Stimulated activated CD4-positive, alpha-beta T cell treated with anti-CD3 and anti-CD28 coated beads, TNF-alpha, amount 100 ng/mL, for 24 hours (primary cell): ENCODE data around the gene KLRB1.
"Not testable (repeated sequence)": the region's sequence is repeated elsewhere in the genome, so short reads cannot be mapped to it uniquely, and the experiment has no call there.

Experiments
- DNase-seq, 3 experiments: peaks; one replicate each; pipeline ENCODE4 v3.0.0-alpha.2; 2020; ENCODE audit warnings: low read depth in 3 of 3

The KLRB1 gene

DNA sequence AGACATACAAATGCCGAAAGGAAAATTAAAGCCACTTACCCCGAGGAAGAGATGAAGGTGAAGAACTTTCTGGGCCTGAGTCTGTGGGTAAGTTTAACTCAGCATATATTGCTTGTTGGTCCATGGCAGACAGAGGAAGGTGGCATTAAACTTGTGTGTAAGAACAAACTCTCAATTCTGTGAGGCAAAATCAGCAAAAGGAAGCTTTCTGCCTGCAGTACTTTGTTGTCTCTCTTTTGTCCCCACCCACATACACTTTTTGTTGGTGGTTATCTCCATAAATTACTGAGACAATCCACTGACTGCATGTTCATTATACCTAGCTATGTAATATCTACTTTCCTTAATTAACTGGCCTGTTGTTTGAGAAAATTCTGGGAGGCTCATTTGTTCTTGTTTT lies at the start of gene KLRB1:
Gene KLRB1 (minus strand): TSS at position 201 of the 400 bp plus-strand sequence. CDS start 77 bp downstream, at position 124.
- no peak for DNase-seq

DNA sequence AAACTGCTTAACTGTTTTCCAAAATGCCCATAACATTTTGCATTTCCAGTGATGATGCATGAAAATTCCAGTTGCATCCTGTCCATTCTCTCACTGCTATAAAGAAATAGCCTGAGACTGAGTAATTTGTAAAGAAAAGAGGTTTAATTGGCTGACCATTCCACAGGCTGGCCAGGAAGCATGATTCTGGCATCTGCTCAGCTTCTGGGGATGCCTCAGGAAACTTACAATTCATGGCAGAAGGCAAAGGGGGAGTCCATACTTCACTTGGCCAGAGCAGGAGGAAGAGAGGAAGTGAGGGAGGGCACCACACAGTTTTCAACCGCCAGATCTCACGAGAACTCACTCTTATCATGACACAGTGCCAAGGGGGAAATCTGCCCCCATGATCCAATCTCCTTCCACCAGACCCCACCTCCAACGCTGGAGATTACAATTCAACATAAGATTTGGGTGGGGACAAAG lies 43.6 kb upstream of the KLRB1 start:
- DNase-seq: peak in 1 of 3 experiments; percentile 63

GRCh38 chr12:9650151-9650576 lies 42.4 kb upstream of the KLRB1 start:
- no peak for DNase-seq

GRCh38 chr12:9649532-9649940 lies 41.8 kb upstream of the KLRB1 start:
- no peak for DNase-seq

GRCh38 chr12:9648701-9649531 lies 41.2 kb upstream of the KLRB1 start:
- DNase-seq: no peak

- peak; percentile 77 to 92 (median 81) for DNase-seq
Observed at GRCh38 chr12:9647825-9648700, 40.3 kb upstream of the KLRB1 start.

- DNase-seq: no peak
Observed at GRCh38 chr12:9646794-9647781, 39.4 kb upstream of the KLRB1 start.

- not testable (repeated sequence) for DNase-seq
Observed at GRCh38 chr12:9644985-9645551, 37.4 kb upstream of the KLRB1 start.

DNA sequence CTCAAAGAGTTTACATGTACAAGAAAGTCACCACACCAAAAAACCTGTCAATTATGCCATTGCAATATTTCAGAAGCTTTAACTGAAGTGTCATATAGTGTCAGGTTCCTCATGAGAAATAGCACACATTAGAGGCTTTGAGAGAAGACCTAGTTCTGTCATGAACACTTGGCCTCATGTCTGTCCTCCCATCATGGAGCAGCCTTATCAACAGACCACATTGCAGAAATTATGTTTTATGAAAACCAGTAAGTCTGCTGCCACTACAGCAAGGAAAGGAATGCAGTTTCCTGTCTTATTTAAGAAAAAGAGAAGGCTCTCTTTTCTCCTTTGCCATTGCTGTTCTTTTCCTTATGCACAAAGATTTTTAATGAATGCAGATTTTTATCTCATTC lies 35.5 kb upstream of the KLRB1 start:
- no peak for DNase-seq

GRCh38 chr12:9642606-9643265 lies 35.0 kb upstream of the KLRB1 start:
- no peak for DNase-seq

DNA sequence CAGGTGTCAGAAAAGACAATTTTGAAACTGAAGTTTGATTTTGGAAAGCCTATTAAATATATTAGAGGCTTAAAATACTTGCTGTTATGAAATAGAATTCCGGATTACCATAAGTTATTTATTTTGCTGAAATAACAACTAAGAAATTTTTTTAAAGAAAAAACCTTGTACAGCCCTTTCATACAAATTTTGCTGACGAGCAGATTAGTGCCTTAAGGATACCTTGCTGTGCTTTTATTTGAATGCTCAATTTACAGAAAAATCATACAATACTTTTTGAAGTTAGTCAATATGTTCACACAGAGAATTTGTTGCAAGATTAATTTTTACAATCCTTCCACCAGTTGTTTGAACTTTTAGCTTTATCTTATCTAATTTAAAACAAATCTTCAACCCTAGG lies 32.3 kb upstream of the KLRB1 start:
- no peak for DNase-seq

DNA sequence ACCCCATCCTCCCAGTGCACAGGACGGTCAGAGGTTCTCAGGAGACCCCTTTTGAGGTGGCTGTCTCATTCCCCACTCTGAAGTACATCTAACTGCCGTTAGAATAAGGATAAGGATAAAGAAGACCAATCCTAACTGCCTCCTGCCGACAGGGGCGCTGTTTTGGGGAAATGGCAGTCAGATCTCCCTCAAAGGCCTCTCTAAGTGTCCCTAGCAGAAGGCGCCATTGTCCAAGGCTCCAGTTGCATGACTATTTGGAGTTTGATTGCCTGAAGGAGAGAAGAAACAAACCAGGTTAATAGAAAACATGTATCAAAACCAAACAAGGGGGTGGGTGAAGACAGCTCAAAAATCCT lies 29.1 kb upstream of the KLRB1 start:
- no peak for DNase-seq

GRCh38 chr12:9636150-9636850 lies 28.6 kb upstream of the KLRB1 start:
- no peak for DNase-seq

- DNase-seq: no peak
Observed at GRCh38 chr12:9634969-9635754, 27.4 kb upstream of the KLRB1 start.

DNA sequence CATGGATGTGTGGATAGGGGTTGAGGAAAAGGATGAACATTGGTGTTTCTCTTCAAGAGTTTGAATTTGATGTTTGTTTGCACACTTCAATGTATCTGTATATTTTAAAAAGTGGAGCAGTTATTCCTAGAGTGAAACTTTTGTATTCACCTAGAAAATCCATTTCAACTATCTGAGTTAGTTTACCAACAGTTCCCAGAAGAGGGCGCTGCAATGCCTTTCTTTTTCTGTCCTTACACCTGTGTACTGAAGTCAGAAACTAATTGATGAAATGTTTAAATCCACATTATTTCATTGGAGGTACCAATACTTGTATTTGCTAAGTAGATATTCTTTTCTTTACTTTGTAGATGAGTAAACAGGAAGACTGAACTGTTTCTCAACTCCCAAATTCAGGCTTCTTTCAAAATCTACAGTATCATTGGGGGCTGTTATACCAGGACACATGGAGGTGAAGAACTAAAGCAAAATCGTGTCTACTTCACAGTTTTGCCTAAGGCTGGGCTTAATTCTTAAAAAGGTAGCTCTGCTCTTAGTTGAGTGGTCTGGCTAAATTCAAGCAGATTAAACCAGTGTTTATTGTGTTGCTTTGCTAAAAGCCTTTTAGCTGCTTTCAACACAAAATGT lies 26.6 kb upstream of the KLRB1 start:
- DNase-seq: peak; percentile 58 to 82 (median 63)

DNA sequence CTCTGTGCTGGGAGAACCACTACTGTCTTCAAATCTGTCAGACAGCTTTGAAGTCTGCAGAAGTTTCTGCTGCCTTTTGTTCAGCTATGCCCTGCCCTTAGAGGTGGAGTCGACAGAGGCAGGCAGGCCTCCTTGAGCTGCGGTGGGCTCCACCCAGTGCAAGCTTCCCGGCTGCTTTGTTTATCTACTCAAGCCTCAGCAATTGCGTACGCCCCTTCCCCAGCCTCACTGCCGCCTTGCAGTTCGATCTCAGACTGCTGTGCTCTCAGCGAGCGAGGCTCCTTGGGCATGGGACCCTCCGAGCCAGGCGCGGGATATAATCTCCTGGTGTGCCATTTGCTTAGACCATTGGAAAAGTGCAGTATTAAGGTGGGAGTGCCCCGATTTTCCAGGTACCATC lies 25.1 kb upstream of the KLRB1 start:
- no peak for DNase-seq

DNA sequence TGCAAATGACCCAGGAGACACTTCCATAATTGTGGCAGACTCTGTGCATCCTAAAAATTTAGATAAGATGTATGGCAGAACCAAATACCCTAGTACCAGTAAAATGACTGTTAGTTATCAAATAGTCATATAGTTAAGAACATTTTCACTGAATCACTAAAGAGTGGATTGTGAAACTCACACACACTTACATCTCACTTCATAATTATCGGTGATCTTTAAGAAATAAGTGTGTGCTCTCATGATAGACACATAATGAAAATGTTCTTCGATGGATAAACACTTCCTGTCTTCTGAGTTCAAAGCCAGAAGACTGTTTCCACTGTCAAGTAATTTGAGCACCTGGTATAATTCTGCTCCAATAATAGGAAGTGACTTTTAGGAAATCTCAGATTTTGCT lies 19.1 kb upstream of the KLRB1 start:
- DNase-seq: no peak

DNA sequence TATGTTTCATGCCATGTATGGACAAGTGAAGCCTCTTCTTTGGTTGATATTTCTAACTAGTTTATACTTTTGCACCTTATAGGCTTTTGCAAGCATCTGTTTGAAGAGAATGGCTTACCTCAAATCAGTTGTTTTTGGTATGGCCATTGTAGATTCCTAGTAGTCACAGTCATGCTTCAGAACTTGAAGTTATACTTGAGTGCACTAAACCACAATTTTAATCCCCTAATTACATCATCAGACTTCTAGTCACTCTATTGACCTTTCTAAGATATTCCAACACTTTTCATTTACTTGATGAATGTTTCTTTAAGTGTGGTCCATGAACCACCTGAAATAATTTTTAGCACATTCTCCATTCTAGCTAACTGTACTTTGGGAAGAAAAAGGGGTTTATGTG lies 18.6 kb upstream of the KLRB1 start:
- DNase-seq: no peak

GRCh38 chr12:9625019-9625418 lies 17.3 kb upstream of the KLRB1 start:
- DNase-seq: no peak
